Stimulated activated CD4-positive, alpha-beta T cell treated with anti-CD3 and anti-CD28 coated beads, Interleukin-12 subunit alpha, Interleukin-12 subunit beta, amount 100 ng/mL, for 48 hours (primary cell): ENCODE results near the gene CYP2C19.
"Not testable (repeated sequence)": the region's sequence is repeated elsewhere in the genome, so short reads cannot be mapped to it uniquely, and the experiment has no call there.

ENCODE experiments used
- DNase-seq, 3 donors: peaks; one replicate each; pipeline ENCODE4 v3.0.0-alpha.2; 2020; ENCODE audit warnings: low read depth in 2 of 3, low spot score in 1 of 3

The CYP2C19 gene

DNA sequence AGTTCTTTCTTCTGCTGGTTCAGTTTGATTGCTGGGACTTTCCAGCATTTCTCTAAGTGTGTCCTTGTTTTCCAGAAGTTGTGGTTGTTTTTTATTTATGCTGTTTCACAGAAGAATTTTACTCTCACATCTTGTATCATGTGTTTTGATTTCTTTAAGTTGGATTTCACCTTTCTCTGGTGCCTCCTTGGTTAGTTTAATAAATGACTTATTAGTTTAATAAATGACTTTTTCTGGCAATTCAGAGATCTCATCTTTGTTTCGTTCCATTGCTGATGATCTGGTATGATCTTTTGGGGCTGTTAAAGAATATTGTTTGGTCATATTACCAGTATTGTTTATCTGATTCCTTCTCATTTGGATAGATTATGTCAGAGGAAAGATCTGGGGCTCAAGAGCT lies 116.2 kb downstream of the CYP2C19 start:
- DNase-seq, result no peak

DNA sequence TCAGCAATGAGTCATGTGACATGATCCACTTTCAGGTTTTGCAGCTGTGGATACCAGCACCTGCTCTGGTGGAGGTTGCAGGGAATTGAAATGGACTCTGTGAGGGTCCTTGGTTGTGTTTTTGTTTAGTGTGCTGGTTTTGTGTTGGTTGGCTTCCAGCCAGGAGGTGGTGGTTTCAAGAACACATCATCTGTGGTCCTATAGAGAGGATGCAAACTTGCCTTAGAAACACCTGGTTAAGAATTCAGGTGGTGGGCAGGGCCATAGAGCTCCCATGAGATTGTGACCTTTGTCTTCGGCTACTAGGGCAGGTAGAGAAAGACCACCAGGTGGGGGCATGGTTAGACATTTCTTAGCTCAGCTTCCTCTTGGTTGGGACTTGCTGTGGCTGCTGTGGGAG lies 116.7 kb downstream of the CYP2C19 start:
- DNase-seq, result no peak

DNA sequence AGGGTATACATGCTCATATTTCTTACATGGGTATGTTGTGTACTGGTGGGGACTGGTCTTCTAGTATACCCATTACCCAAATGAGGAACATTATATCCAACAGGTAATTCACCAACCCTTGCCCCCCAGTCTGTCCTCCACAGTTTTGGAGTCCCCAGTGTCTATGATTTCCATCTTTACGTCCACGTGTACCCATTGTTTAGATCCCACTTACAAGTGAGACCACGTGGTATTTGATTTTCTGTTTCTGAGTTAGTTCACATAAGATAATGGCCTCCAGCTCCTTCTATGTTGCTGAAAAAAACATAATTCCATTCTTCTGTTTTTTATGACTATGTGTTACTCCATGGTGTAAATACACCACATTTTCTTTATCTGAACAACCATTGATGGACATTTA lies 126.6 kb downstream of the CYP2C19 start:
- no peak for DNase-seq

DNA sequence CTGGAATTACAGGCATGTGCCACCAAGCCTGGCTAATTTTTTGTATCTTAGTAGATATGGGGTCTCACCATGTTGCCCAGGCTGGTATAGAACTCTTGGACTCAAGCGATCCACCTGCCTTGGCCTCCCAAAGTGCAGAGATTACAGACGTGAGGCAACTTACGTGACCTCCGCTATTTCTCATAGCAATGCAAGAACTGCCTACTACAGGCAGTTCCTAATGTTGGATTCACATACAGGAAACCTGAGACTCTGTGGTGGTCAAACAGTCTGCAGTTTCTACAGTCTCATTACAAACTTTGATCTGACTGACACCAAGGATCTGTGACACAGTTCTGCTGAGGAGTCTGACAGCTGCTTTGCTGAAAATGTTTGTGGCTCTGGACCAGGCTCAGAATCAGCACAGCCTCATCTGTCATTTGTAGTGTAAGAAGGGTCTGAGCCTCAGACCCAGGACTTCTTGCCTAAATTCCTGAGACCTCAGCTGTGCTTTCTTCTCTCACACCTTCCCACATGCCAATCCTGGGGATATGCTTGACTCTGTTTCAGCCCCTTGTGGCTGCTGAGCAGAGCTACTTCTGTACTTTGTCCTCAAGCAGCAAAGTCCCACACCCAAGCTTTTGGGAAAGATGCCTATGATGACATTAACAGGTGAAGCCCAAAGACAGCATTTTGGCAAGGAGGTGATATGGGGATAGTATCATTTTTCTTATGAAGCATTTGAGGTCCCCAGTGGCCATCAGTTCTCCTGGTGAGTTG lies 128.0 kb downstream of the CYP2C19 start:
- DNase-seq, result no peak

DNA sequence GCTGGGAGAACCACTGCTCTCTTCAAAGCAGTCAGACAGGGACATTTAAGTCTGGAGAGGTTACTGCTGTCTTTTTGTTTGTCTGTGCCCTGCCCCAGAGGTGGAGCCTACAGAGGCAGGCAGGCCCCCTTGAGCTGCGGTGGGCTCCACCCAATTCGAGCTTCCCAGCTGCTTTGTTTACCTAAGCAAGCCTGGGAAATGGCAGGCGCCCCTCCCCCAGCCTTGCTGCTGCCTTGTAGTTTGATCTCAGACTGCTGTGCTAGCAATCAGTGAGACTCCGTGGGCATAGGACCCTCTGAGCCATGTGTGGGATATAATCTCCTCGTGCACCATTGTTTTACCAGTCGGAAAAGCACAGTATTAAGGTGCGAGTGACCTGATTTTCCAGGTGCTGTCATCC lies 135.9 kb downstream of the CYP2C19 start:
- not testable (repeated sequence) for DNase-seq

DNA sequence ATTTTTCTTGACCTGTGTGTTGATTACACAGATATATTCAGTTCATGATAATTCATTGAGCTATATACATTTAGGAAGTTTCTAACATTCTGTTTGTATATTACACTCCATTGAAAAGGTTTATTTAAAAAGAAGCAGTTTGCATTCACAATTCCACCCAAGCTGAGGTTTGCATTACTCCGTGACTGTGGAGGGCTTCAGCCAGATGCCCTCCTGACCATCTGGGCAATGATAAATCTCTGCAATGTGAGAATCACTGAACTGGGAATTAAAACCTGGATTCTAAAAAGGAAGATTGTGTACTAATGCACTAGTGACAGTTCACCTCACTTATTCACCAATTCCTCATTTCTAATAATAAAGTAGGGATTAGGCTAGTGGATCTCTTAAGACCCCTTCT lies 139.6 kb downstream of the CYP2C19 start:
- DNase-seq, result no peak

DNA sequence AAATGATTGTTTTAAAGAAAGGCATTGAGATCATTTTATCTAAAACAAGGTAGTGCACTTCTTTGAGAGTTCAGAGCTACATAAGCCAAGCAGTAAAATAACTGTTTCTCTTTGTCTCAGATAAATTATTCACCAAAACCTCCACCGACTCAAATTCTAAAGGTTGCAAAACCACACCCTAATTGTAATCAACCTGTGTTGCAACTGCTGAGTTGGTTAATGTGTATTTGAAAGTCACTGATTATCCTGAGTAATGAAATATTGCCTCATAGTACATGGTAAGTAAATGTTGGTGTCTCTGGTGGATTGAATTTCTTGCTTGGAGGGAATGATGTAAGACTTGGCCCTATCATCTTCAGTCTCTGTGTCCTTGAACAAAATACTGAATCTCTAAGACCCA lies 140.1 kb downstream of the CYP2C19 start:
- no peak for DNase-seq
